22Rv1 (cell line): ENCODE results near the gene BAZ2A.

Source experiments
- CTCF ChIP-seq: fragments of 450-650 bp; IDR thresholded peaks from 2 replicates; pipeline ENCODE4 v1.5.1; 2017; ENCODE audit warnings: mild to moderate bottlenecking
- ZFX ChIP-seq: fragments of 450-650 bp; IDR thresholded peaks from 2 replicates; pipeline ENCODE4 v1.6.1; 2017; ENCODE audit warnings: antibody characterized with exemption, borderline replicate concordance

GRCh38 chr12:56668197-56668457 is 38.0 kb upstream of the BAZ2A start:
- TF ChIP-seq CTCF (no peak), ZFX (no peak)
